ENCODE measurements around the gene CTAG1A. TPM values are rescaled to one million over a fixed set of nuclear protein-coding genes. Genes with fewer than 3 reads are reported as not detected.

CTAG1A gene
- polyA plus RNA-seq, 1 donor from 2014 or later = not detected

DNA sequence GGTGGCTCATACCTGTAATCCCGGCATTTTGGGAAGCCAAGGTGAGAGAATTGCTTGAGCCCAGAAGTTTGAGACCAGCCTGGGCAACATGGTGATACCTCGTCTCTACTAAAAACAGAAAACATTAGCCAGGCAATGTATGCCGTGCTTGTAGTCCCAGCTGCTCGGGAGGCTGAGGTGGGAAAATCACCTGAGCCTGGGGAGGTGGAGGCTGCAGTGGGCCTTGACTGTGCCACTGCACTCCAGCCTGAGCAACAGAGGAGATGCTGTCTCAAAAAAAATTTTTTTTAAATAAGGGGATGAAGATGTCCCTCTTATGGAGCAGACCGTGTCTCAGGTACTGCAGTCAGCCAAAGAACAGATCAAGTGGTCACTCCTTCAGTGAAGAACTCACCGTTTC is 20.6 kb downstream of the CTAG1A start:
- no peaks in the 10 kb centered on the region for H3K27me3 ChIP-seq (ENCODE audit: insufficient read depth, low read depth, low read length)

GRCh38 chrX:154607370-154607769 is 22.4 kb downstream of the CTAG1A start:
- no peaks in the 10 kb centered on the region for H3K36me3 ChIP-seq (ENCODE audit: insufficient read depth, low read length)
- H3K9ac ChIP-seq (ENCODE audit: low read length) = no peak overlapping the region
- H3K4me3 ChIP-seq (ENCODE audit: low read length) = no peak overlapping the region
- no peaks in the 10 kb centered on the region for H3K9me3 ChIP-seq (ENCODE audit: low read length)
- H3K27ac ChIP-seq (ENCODE audit: low read length) = no peak overlapping the region
- H2AFZ ChIP-seq (ENCODE audit: low read depth, low read length) = no peak overlapping the region
- H3K4me2 ChIP-seq (ENCODE audit: low read length) = no peak overlapping the region
- no peaks in the 10 kb centered on the region for H3K9me2 ChIP-seq (ENCODE audit: insufficient read depth, low read length)
- no peaks in the 10 kb centered on the region for H3K79me2 ChIP-seq (replicated peaks; ENCODE audit: insufficient read depth, low read length)
- H3F3A ChIP-seq (ENCODE audit: insufficient read depth, low read length, poor library complexity, severe bottlenecking) = no peaks in the 10 kb centered on the region
- H4K20me1 ChIP-seq (ENCODE audit: insufficient read depth) = no peaks in the 10 kb centered on the region
- no peaks in the 10 kb centered on the region for H3K27me3 ChIP-seq (ENCODE audit: insufficient read depth, low read depth, low read length)
- no peak for TF ChIP-seq POLR2AphosphoS5 (IDR thresholded peaks at IDR 0.05)
- no peak for TF ChIP-seq EZH2 (IDR thresholded peaks at IDR 0.05; ENCODE audit: borderline replicate concordance, insufficient read depth, low read length, poor library complexity, severe bottlenecking)
- TF ChIP-seq, protein P1, sequence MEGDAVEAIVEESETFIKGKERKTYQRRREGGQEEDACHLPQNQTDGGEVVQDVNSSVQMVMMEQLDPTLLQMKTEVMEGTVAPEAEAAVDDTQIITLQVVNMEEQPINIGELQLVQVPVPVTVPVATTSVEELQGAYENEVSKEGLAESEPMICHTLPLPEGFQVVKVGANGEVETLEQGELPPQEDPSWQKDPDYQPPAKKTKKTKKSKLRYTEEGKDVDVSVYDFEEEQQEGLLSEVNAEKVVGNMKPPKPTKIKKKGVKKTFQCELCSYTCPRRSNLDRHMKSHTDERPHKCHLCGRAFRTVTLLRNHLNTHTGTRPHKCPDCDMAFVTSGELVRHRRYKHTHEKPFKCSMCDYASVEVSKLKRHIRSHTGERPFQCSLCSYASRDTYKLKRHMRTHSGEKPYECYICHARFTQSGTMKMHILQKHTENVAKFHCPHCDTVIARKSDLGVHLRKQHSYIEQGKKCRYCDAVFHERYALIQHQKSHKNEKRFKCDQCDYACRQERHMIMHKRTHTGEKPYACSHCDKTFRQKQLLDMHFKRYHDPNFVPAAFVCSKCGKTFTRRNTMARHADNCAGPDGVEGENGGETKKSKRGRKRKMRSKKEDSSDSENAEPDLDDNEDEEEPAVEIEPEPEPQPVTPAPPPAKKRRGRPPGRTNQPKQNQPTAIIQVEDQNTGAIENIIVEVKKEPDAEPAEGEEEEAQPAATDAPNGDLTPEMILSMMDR (IDR thresholded peaks at IDR 0.05; ENCODE audit: poor library complexity, severe bottlenecking) = no peak
- no peak for TF ChIP-seq REST (IDR thresholded peaks at IDR 0.05; ENCODE audit: borderline replicate concordance)
- TF ChIP-seq SMC3 (conservative IDR thresholded peaks at IDR 0.05; ENCODE audit: poor library complexity) = no peak
- no peak for TF ChIP-seq TAF1 (IDR thresholded peaks at IDR 0.05; ENCODE audit: low read depth)
- TF ChIP-seq MXI1 (conservative IDR thresholded peaks at IDR 0.05; ENCODE audit: poor library complexity, severe bottlenecking) = no peak
- TF ChIP-seq EP300 (conservative IDR thresholded peaks at IDR 0.05; ENCODE audit: poor library complexity, severe bottlenecking) = no peak

More for the DNA sequence above, 20.6 kb downstream of the CTAG1A start:
- H2AFZ ChIP-seq (ENCODE audit: low read depth, low read length) = no peak overlapping the region
- H3K79me2 ChIP-seq (replicated peaks; ENCODE audit: insufficient read depth, low read length) = no peaks in the 10 kb centered on the region
- no peaks in the 10 kb centered on the region for H3K9me2 ChIP-seq (ENCODE audit: insufficient read depth, low read length)
- no peaks in the 10 kb centered on the region for H3K36me3 ChIP-seq (ENCODE audit: insufficient read depth, low read length)
- H3K4me3 ChIP-seq (ENCODE audit: low read length) = no peak overlapping the region
- no peak overlapping the region for H3K9ac ChIP-seq (ENCODE audit: low read length)
- no peak for TF ChIP-seq TAF1 (IDR thresholded peaks at IDR 0.05; ENCODE audit: low read depth)
- TF ChIP-seq SMC3 (conservative IDR thresholded peaks at IDR 0.05; ENCODE audit: poor library complexity) = no peak
- no peak for TF ChIP-seq REST (IDR thresholded peaks at IDR 0.05; ENCODE audit: borderline replicate concordance)
- no peak for TF ChIP-seq EP300 (conservative IDR thresholded peaks at IDR 0.05; ENCODE audit: poor library complexity, severe bottlenecking)
- no peak for TF ChIP-seq POLR2AphosphoS5 (IDR thresholded peaks at IDR 0.05)
- no peak for TF ChIP-seq RAD21 (conservative IDR thresholded peaks at IDR 0.05)
- TF ChIP-seq EZH2 (IDR thresholded peaks at IDR 0.05; ENCODE audit: borderline replicate concordance, insufficient read depth, low read length, poor library complexity, severe bottlenecking) = no peak
- TF ChIP-seq, protein P1 (IDR thresholded peaks at IDR 0.05; ENCODE audit: poor library complexity, severe bottlenecking) = no peak
- no peak for TF ChIP-seq MXI1 (conservative IDR thresholded peaks at IDR 0.05; ENCODE audit: poor library complexity, severe bottlenecking)
- H3K9me3 ChIP-seq (ENCODE audit: low read length) = no peaks in the 10 kb centered on the region
- H4K20me1 ChIP-seq (ENCODE audit: insufficient read depth) = no peaks in the 10 kb centered on the region
- no peak overlapping the region for H3K27ac ChIP-seq (ENCODE audit: low read length)
- no peaks in the 10 kb centered on the region for H3F3A ChIP-seq (ENCODE audit: insufficient read depth, low read length, poor library complexity, severe bottlenecking)
- no peak overlapping the region for H3K4me2 ChIP-seq (ENCODE audit: low read length)
